H1 (cell line): ENCODE results near the gene GTF2F1. TPM values are rescaled to one million over a fixed set of nuclear protein-coding genes. Genes with fewer than 3 reads are reported as not detected.

ENCODE experiments used
- CTCF ChIA-PET: fragments of 300-600 bp; sonication (Branson Sonifier 250); formaldehyde crosslinking; loops from one replicate; lab custom pipeline; 2021; ENCODE audit not compliant: partially characterized antibody; lab: Charles Lee
- POLR2A ChIA-PET: fragments of 300-600 bp; sonication (Branson Sonifier 250); formaldehyde crosslinking; loops from one replicate; lab custom pipeline; 2021; ENCODE audit warnings: inconsistent platforms; ENCODE audit not compliant: partially characterized antibody; lab: Charles Lee
- DNase-seq, 2 experiments: peaks; one replicate each; pipeline versions ENCODE4 v3.0.0 to v3.0.0-alpha.2; 2010 to 2022; ENCODE audit warnings: low spot score in 2 of 2, low read depth in 1 of 2, mixed read lengths in 1 of 2
- FAIRE-seq: peaks from 2 replicates; lab custom pipeline; 2011; peaks lifted over from hg19 to GRCh38; lab: Jason Lieb, UNC
- H2AFZ ChIP-seq: 2 replicates; pipeline ENCODE4 v1.8.1; 2012; ENCODE audit warnings: low read length, inconsistent platforms
- H2AK5ac ChIP-seq: 2 replicates; pipeline ENCODE4 v1.6.1; 2013; ENCODE audit warnings: low read depth, low read length
- H2BK120ac ChIP-seq: replicated peaks from 2 replicates; pipeline ENCODE3; 2013; ENCODE audit warnings: low read depth, low read length, inconsistent platforms
- H2BK12ac ChIP-seq: 2 replicates; pipeline ENCODE4 v1.6.1; 2013; ENCODE audit warnings: low read depth, low read length
- H2BK15ac ChIP-seq: 2 replicates; pipeline ENCODE4 v1.6.1; 2013; ENCODE audit warnings: low read length
- H2BK20ac ChIP-seq: 2 replicates; pipeline ENCODE4 v1.6.1; 2013; ENCODE audit warnings: low read length
- H2BK5ac ChIP-seq: 2 replicates; pipeline ENCODE4 v1.6.1; 2013; ENCODE audit warnings: low read depth, low read length
- H3K14ac ChIP-seq: 2 replicates; pipeline ENCODE4 v1.6.1; 2013; ENCODE audit warnings: inconsistent platforms; ENCODE audit not compliant: insufficient read length
- H3K18ac ChIP-seq: 2 replicates; pipeline ENCODE4 v1.6.1; 2013; ENCODE audit warnings: low read length; ENCODE audit errors: extremely low read depth
- H3K23ac ChIP-seq: 2 replicates; pipeline ENCODE4 v1.6.1; 2013; ENCODE audit warnings: inconsistent platforms; ENCODE audit not compliant: insufficient read length
- H3K23me2 ChIP-seq: 2 replicates; pipeline ENCODE4 v1.6.1; 2013; ENCODE audit warnings: low read depth, low read length
- H3K27ac ChIP-seq: 2 replicates; pipeline ENCODE4 v1.6.1; 2011; ENCODE audit warnings: low read depth, low read length, inconsistent platforms
- H3K27me3 ChIP-seq, 4 experiments: replicated peaks in 1 of 4; 1 replicate in 1 of 4; 2 replicates in 3 of 4; pipeline versions ENCODE4 v1.6.1 to v1.8.1; 2011 to 2013; ENCODE audit warnings: low read length in 3 of 4, mild to moderate bottlenecking in 3 of 4, inconsistent platforms in 2 of 4, mixed read lengths in 2 of 4, moderate library complexity in 1 of 4; ENCODE audit not compliant: control insufficient read depth in 3 of 4, insufficient read depth in 3 of 4; ENCODE audit errors: extremely low read depth in 1 of 4
- H3K36me3 ChIP-seq, 4 experiments: 2 replicates each; pipeline versions ENCODE4 v1.6.1 to v1.8.1; 2011 to 2013; ENCODE audit warnings: mild to moderate bottlenecking in 4 of 4, low read length in 3 of 4, moderate library complexity in 2 of 4, control low read depth in 1 of 4, inconsistent platforms in 1 of 4; ENCODE audit not compliant: insufficient read depth in 4 of 4, control insufficient read depth in 2 of 4
- H3K4ac ChIP-seq: replicated peaks from 2 replicates; pipeline ENCODE3; 2013; ENCODE audit warnings: low read length, low read depth, mixed read lengths, inconsistent platforms; ENCODE audit not compliant: insufficient read length
- H3K4me1 ChIP-seq, 4 experiments: replicated peaks in 1 of 4; 1 replicate in 1 of 4; 2 replicates in 3 of 4; pipeline versions ENCODE4 v1.6.1 to v1.8.1; 2011 to 2013; ENCODE audit warnings: low read length in 3 of 4, inconsistent platforms in 2 of 4, mixed read lengths in 1 of 4; ENCODE audit not compliant: insufficient read depth in 4 of 4, control insufficient read depth in 3 of 4
- H3K4me2 ChIP-seq, 2 experiments: 2 replicates each; pipeline versions ENCODE4 v1.6.1 to v1.8.1; 2011 to 2013; ENCODE audit warnings: low read depth in 2 of 2, low read length in 2 of 2, control low read depth in 1 of 2, inconsistent platforms in 1 of 2, mild to moderate bottlenecking in 1 of 2; ENCODE audit not compliant: insufficient read depth in 1 of 2
- H3K4me3 ChIP-seq, 4 experiments: fragments of 200-600, 300-600 bp in 1 of 4; sonication (generic), shearing (Covaris generic), sonication (Bioruptor Twin) in 1 of 4; 2 replicates each; pipeline versions ENCODE4 v1.5.1 to v1.8.1; 2011 to 2016; ENCODE audit warnings: low read length in 4 of 4, low read depth in 3 of 4, control low read depth in 2 of 4, inconsistent platforms in 2 of 4, mild to moderate bottlenecking in 2 of 4, mixed read lengths in 1 of 4, moderate library complexity in 1 of 4; ENCODE audit not compliant: insufficient read depth in 2 of 4; ENCODE audit errors: extremely low read depth in 1 of 4
- H3K56ac ChIP-seq: replicated peaks from 2 replicates; pipeline ENCODE3; 2013; ENCODE audit warnings: low read depth, mild to moderate bottlenecking, mixed read lengths, low read length, inconsistent platforms; ENCODE audit not compliant: insufficient read length
- H3K79me1 ChIP-seq: 2 replicates; pipeline ENCODE4 v1.6.1; 2013; ENCODE audit warnings: low read depth, low read length, control low read depth
- H3K79me2 ChIP-seq, 2 experiments: 2 replicates each; pipeline versions ENCODE4 v1.6.1 to v1.8.1; 2012 to 2013; ENCODE audit warnings: low read length in 2 of 2, mild to moderate bottlenecking in 2 of 2, inconsistent platforms in 1 of 2; ENCODE audit not compliant: insufficient read depth in 2 of 2, control insufficient read depth in 1 of 2
- H3K9ac ChIP-seq, 4 experiments: replicated peaks in 1 of 4; 1 replicate in 1 of 4; 2 replicates in 3 of 4; pipeline versions ENCODE4 v1.6.1 to v1.8.1; 2011 to 2013; ENCODE audit warnings: low read depth in 3 of 4, low read length in 3 of 4, control low read depth in 2 of 4, mild to moderate bottlenecking in 2 of 4, moderate library complexity in 2 of 4, inconsistent platforms in 1 of 4; ENCODE audit errors: extremely low read depth in 1 of 4
- H3K9me3 ChIP-seq, 2 experiments: 2 replicates each; pipeline versions ENCODE4 v1.6.1 to v1.8.1; 2012 to 2013; ENCODE audit warnings: mild to moderate bottlenecking in 2 of 2, moderate library complexity in 2 of 2, control low read depth in 1 of 2, inconsistent platforms in 1 of 2, low read depth in 1 of 2, low read length in 1 of 2, mixed read lengths in 1 of 2; ENCODE audit not compliant: insufficient read depth in 2 of 2
- H4K20me1 ChIP-seq, 2 experiments: replicated peaks in 1 of 2; 2 replicates each; pipeline versions ENCODE3 to v1.8.1; 2011 to 2013; ENCODE audit warnings: inconsistent platforms in 2 of 2, low read length in 2 of 2, mild to moderate bottlenecking in 1 of 2; ENCODE audit not compliant: insufficient read depth in 2 of 2, control insufficient read depth in 1 of 2
- H4K5ac ChIP-seq: 2 replicates; pipeline ENCODE4 v1.6.1; 2013; ENCODE audit warnings: low read length, low read depth, mixed read lengths, inconsistent platforms; ENCODE audit not compliant: insufficient read length
- H4K8ac ChIP-seq: 2 replicates; pipeline ENCODE4 v1.8.0; 2013; ENCODE audit warnings: mild to moderate bottlenecking, moderate library complexity, low read length, inconsistent platforms; ENCODE audit not compliant: insufficient read depth; ENCODE audit errors: extremely low read depth
- H4K91ac ChIP-seq: replicated peaks from 2 replicates; pipeline ENCODE3; 2013; ENCODE audit warnings: low read length, mixed read lengths, inconsistent platforms; ENCODE audit not compliant: insufficient read length
- BRCA1 ChIP-seq: IDR thresholded peaks from 2 replicates; pipeline ENCODE4 v1.6.1; 2012; ENCODE audit warnings: low read depth, low read length, improper control_type of control experiment
- CBX8 ChIP-seq: fragments of 300-800, 300-1000 bp; sonication (generic); IDR thresholded peaks from 2 replicates; pipeline ENCODE4 v1.7.1; 2016; ENCODE audit warnings: low read depth, low read length, borderline replicate concordance
- CHD1 ChIP-seq: IDR thresholded peaks from 2 replicates; pipeline ENCODE4 v1.6.1; 2012; ENCODE audit warnings: low read depth, low read length, improper control_type of control experiment
- EGR1 ChIP-seq: IDR thresholded peaks from 2 replicates; pipeline ENCODE4 v1.6.1; 2011; ENCODE audit warnings: low read depth, low read length, borderline replicate concordance
- HDAC6 ChIP-seq: IDR thresholded peaks from one replicate; pipeline ENCODE4 v1.7.1; 2012; ENCODE audit warnings: low read depth, mild to moderate bottlenecking, inconsistent platforms, low read length, moderate library complexity
- JUND ChIP-seq: IDR thresholded peaks from 2 replicates; pipeline ENCODE4 v1.6.1; 2011; ENCODE audit warnings: mild to moderate bottlenecking, improper control_type of control experiment, low read length
- KDM1A ChIP-seq: fragments of 200-600, 300-600 bp; sonication (generic); IDR thresholded peaks from 2 replicates; pipeline ENCODE4 v1.7.1; 2016; ENCODE audit warnings: mild to moderate bottlenecking, low read length, borderline replicate concordance
- MAFK ChIP-seq: IDR thresholded peaks from 2 replicates; pipeline ENCODE4 v1.6.1; 2012; ENCODE audit warnings: low read depth, mild to moderate bottlenecking, improper control_type of control experiment, low read length
- NRF1 ChIP-seq: IDR thresholded peaks from 2 replicates; pipeline ENCODE4 v1.6.1; 2011; ENCODE audit warnings: mild to moderate bottlenecking, low read depth, low read length, improper control_type of control experiment
- PHF8 ChIP-seq: fragments of 200-600 bp; sonication (generic); conservative IDR thresholded peaks from 2 replicates; pipeline ENCODE4 v1.7.1; 2012; ENCODE audit warnings: low read depth, mild to moderate bottlenecking, inconsistent platforms, low read length, moderate library complexity
- POLR2A ChIP-seq, 2 experiments: IDR thresholded peaks; 1 replicate in 1 of 2; 2 replicates in 1 of 2; pipeline ENCODE4 v1.6.1; 2011; ENCODE audit warnings: low read depth in 2 of 2, low read length in 2 of 2, mild to moderate bottlenecking in 2 of 2; ENCODE audit errors: control extremely low read depth in 1 of 2
- SIRT6 ChIP-seq: IDR thresholded peaks from one replicate; pipeline ENCODE4 v1.7.1; 2012; ENCODE audit warnings: low read length, inconsistent platforms
- SP1 ChIP-seq: IDR thresholded peaks from 2 replicates; pipeline ENCODE4 v1.6.1; 2011; ENCODE audit warnings: low read depth, low read length
- SRF ChIP-seq: IDR thresholded peaks from 2 replicates; pipeline ENCODE4 v1.6.1; 2011; ENCODE audit warnings: mild to moderate bottlenecking, low read depth, low read length, moderate library complexity
- WGBS, 2 experiments: shearing (Covaris generic) in 1 of 2; methylation state at CpG; one replicate each; pipeline versions ENCODE4 v1.1.6 to v1.1.7; 2013 to 2015; ENCODE audit warnings: low lambda C conversion rate in 2 of 2, mixed read lengths in 2 of 2, inconsistent platforms in 1 of 2, low coverage in 1 of 2, missing lambda C conversion rate in 1 of 2; ENCODE audit not compliant: insufficient replicate concordance in 2 of 2, insufficient coverage in 1 of 2, insufficient read length in 1 of 2; ENCODE audit errors: extremely low coverage in 1 of 2, missing lambda C conversion rate in 1 of 2; 5-methylcytosine and 5-hydroxymethylcytosine counted together
- polyA plus RNA-seq, 7 experiments: library from polyadenylated mRNA; depleted of rRNA in 3 of 7; stranded (reverse) in 5 of 7; unstranded in 2 of 7; fragments of >200 nt in 5 of 7; fragments of 200-250 nt in 2 of 7; gene quantifications; 1 replicate in 5 of 7; 2 replicates in 1 of 7; 4 replicates in 1 of 7; pipeline versions ENCODE4 v1.2.1 to v1.2.3, GENCODE V29; 2011 to 2013; ENCODE audit warnings: missing spikeins in 2 of 7, mixed read lengths in 2 of 7
- total RNA-seq: library from RNA; stranded (reverse); fragmentation: NEBNext Ultra II Directional; extraction: Animal tissue kit (Norgen Biotek cat#: 25700); gene quantifications from 2 replicates; pipeline ENCODE4 v1.2.1, GENCODE V29; 2021
- TF ChIP-seq, protein P1 (sequence below): IDR thresholded peaks from 2 replicates; pipeline ENCODE4 v1.6.1; 2012; ENCODE audit warnings: inconsistent platforms

The GTF2F1 gene
- total and polyA plus RNA-seq, 2 of the 8 experiments (the other 6 are each of a cell fraction or from before 2014, with no cell fraction given) = 29.3 to 56.3 TPM

DNA sequence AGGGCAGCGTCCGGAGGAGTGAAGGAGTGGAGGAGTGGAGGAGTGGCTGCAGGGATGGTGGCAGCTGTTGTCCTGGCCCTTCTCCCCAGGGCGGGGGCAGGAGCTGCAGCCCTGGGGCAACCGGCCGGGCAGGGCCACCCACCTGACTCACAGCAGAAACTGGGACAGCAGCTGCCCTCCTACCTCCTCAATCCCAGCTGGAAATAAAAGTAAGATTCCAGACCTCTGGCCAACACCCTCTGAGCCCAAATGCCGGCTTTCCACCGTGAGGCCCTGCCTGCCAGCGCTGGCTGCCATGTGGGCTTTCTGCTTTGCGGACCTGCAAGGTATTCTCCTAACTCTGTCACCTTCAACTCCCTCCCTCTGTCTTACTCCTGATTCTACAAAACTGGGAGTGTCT, 35.0 kb downstream of the GTF2F1 start:
- no peak overlapping the region for H2BK120ac ChIP-seq
- H2BK20ac ChIP-seq = no peak overlapping the region
- no peak overlapping the region for H3K27ac ChIP-seq
- H3K14ac ChIP-seq = no peak overlapping the region
- no peak overlapping the region for H2AFZ ChIP-seq
- H3K23ac ChIP-seq = no peak overlapping the region
- H3K9me3 ChIP-seq = peaks cover 0 to 4% of the 10 kb centered on the region in 2 experiments; a peak in 1 of 4 replicates
- H4K8ac ChIP-seq = peak overlapping the region; percentile 51
- FAIRE-seq = no peak
- no peaks in the 10 kb centered on the region for H3K36me3 ChIP-seq
- no peak overlapping the region for H2AK5ac ChIP-seq
- H2BK5ac ChIP-seq = no peak overlapping the region
- no peak overlapping the region for H3K18ac ChIP-seq
- H3K4me1 ChIP-seq = peaks cover 0 to 2% (median 1%) of the 10 kb centered on the region in 4 experiments; a peak in 2 of 7 replicates
- H3K23me2 ChIP-seq = peaks cover 5% of the 10 kb centered on the region; the same call in 1 of the 2 replicates
- CTCF ChIA-PET = interaction anchor here (0.6 to 1.5 kb wide), 3 partner anchors 79 to 430 kb away, joined by 3 to 5 read pairs (median 3); no protein-coding TSS in a partner anchor
- no peak overlapping the region for H2BK15ac ChIP-seq
- H3K4me2 ChIP-seq = no peak overlapping the region
- H4K5ac ChIP-seq = no peak overlapping the region
- POLR2A ChIA-PET = no interaction called here
- H3K4ac ChIP-seq = no peak overlapping the region
- no peaks in the 10 kb centered on the region for H3K27me3 ChIP-seq
- H3K4me3 ChIP-seq = no peak overlapping the region
- H3K56ac ChIP-seq = no peak overlapping the region
- no peak overlapping the region for H3K9ac ChIP-seq
- H2BK12ac ChIP-seq = peak overlapping the region; percentile 50; the same call in 1 of the 2 replicates
- H3K79me2 ChIP-seq = peaks cover 0 to 6% of the 10 kb centered on the region in 2 experiments; a peak in 2 of 4 replicates
- H4K20me1 ChIP-seq = no peaks in the 10 kb centered on the region
- no peak for DNase-seq
- WGBS, 2 experiments = 81% methylated on average over 9 of the region's 9 CpGs; no CpG with 5 or more reads in 1 of the 2 experiments
- H4K91ac ChIP-seq = no peak overlapping the region
- H3K79me1 ChIP-seq = peaks cover 4% of the 10 kb centered on the region
- TF ChIP-seq PHF8 = no peak
- no peak for TF ChIP-seq SIRT6
- no peak for TF ChIP-seq KDM1A
- no peak for TF ChIP-seq SP1
- TF ChIP-seq, protein P1, sequence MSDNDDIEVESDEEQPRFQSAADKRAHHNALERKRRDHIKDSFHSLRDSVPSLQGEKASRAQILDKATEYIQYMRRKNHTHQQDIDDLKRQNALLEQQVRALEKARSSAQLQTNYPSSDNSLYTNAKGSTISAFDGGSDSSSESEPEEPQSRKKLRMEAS = no peak
- no peak for TF ChIP-seq SRF
- no peak for TF ChIP-seq POLR2A (IDR thresholded peaks at IDR 0.05; ENCODE audit: control extremely low read depth in 1 of 2, low read depth in 2 of 2, low read length in 2 of 2)
- no peak for TF ChIP-seq BRCA1
- TF ChIP-seq CBX8 = no peak
- no peak for TF ChIP-seq JUND
- TF ChIP-seq HDAC6 = no peak
- TF ChIP-seq MAFK = no peak
- no peak for TF ChIP-seq EGR1
- no peak for TF ChIP-seq CHD1
- TF ChIP-seq NRF1 = no peak
